GM21360 (cell line): ENCODE results near the gene BSPH1.
"Not testable (repeated sequence)": the region's sequence is repeated elsewhere in the genome, so short reads cannot be mapped to it uniquely, and the experiment has no call there.

ENCODE experiments used
- ATAC-seq: cut with Tn5 transposase; IDR thresholded peaks from one replicate; pipeline ENCODE4 v1.9.1; 2021; ENCODE audit warnings: mild to moderate bottlenecking, moderate library complexity; ENCODE audit not compliant: unreplicated experiment

The BSPH1 gene

GRCh38 chr19:47928581-47928980 is 63.4 kb downstream of the BSPH1 start:
- ATAC-seq = not testable (repeated sequence)

DNA sequence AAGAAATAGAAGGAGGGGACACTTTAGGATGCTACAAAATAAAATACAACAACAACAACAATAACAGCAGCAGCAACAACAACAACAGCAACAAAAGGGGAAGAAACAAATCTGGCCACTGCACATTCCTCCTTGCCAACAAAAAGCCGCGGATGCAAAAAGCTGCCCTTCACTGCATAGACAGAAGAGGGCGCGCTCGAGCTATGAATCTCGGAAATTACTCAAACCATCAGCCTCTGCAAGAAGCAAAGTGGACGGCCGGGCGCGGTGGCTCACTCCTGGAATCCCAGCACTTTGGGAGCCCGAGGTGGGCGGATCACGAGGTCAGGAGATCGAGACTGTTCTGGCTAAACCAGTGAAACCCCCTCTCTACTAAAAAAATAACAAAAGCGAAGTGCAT is 71.9 kb downstream of the BSPH1 start:
- not testable (repeated sequence) for ATAC-seq
